GM21526 (cell line): ENCODE data around the gene AMHR2.

Experiments
- ATAC-seq: cut with Tn5 transposase; IDR thresholded peaks from one replicate; pipeline ENCODE4 v1.9.1; 2021; ENCODE audit warnings: moderate library complexity; ENCODE audit not compliant: unreplicated experiment, low FRiP score

Gene AMHR2

GRCh38 chr12:53476769-53477209 lies 53.1 kb downstream of the AMHR2 start:
- ATAC-seq: no peak

- ATAC-seq: no peak
Observed at GRCh38 chr12:53478865-53479264, 55.2 kb downstream of the AMHR2 start.

GRCh38 chr12:53479331-53479730 lies 55.7 kb downstream of the AMHR2 start:
- no peak for ATAC-seq

- ATAC-seq: no peak
Observed at GRCh38 chr12:53480491-53481442, 57.1 kb downstream of the AMHR2 start.
